GM19463 (cell line): Measurements from ENCODE around the gene OR8D2.
A peak's percentile ranks its signal among the peaks of the same experiment; 100 is the strongest.

Source experiments
- ATAC-seq: cut with Tn5 transposase; IDR thresholded peaks from one replicate; pipeline ENCODE4 v1.9.1; 2021; ENCODE audit warnings: mild to moderate bottlenecking, moderate library complexity; ENCODE audit not compliant: unreplicated experiment

Gene OR8D2

GRCh38 chr11:124320097-124320496 lies at the start of gene OR8D2:
Gene OR8D2 (minus strand): TSS chr11:124320197. CDS start chr11:124320197, 0 bp downstream.
- ATAC-seq: no peak

- no peak for ATAC-seq
Observed at GRCh38 chr11:124359566-124359965, 39.6 kb upstream of the OR8D2 start.

DNA sequence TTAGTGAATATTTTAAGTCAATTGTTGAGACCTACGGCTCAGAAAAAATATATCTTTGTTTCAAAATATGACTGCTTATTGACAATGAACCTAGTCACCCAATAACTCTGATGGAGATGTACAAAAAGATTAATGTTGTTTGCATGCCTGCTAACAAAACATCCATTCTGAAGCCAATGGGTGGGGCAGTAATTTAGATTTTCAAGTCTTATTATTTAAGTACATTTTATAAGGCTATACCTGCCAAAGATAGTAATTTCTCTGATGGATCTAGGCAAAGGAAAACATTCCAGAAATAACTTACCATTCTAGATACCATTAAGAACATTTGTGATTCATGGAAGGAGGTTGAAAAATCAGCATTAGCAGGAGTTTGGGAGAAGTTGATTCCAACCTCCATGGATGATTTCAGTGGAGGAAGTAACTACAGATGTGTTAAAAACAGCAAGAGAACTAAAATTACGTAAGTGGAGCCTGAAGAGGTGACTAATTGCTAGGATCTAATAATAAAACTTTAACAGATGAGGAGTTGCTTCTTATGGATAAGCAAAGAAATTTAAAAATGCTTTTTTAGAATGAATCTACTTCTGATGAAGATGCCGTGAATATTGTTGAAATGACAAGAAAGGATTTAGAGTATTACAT lies 26.4 kb upstream of the OR8D2 start:
- ATAC-seq: no peak

DNA sequence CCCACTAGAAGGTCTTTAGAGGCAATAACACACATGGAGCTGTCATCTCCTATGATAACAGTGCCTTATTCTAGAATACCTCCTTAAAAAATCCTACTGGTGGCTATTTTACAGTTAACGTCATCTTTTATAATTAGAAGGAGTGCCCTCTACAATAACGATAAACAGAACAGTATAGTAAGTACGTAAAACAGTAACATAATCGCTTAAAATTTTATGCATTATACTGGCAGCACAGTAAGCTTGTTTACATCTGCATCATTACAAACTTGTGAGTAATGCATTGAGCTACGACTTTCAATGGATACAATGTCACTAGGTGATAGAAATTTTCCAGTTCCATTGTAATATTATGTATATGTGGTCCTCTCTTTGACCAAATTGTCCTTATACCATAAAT lies 24.3 kb upstream of the OR8D2 start:
- ATAC-seq: no peak

DNA sequence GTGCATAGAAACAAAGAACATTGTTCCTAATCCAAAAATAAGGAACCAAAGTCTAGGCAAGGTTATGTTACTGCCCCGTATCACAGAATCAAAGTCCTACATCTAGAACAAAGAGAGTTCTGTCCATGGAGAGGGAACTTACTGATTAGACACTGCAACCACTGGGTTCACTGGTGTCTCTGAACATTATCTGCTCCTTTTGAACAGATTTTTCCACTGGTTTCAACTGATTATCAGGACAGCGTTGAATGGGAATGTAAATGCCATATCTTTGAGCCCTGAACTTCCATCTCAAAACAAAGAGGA lies 20.1 kb upstream of the OR8D2 start:
- ATAC-seq: no peak

GRCh38 chr11:124339396-124340141 lies 19.6 kb upstream of the OR8D2 start:
- ATAC-seq: no peak

- ATAC-seq: no peak
Observed at GRCh38 chr11:124331873-124332272, 11.9 kb upstream of the OR8D2 start.

DNA sequence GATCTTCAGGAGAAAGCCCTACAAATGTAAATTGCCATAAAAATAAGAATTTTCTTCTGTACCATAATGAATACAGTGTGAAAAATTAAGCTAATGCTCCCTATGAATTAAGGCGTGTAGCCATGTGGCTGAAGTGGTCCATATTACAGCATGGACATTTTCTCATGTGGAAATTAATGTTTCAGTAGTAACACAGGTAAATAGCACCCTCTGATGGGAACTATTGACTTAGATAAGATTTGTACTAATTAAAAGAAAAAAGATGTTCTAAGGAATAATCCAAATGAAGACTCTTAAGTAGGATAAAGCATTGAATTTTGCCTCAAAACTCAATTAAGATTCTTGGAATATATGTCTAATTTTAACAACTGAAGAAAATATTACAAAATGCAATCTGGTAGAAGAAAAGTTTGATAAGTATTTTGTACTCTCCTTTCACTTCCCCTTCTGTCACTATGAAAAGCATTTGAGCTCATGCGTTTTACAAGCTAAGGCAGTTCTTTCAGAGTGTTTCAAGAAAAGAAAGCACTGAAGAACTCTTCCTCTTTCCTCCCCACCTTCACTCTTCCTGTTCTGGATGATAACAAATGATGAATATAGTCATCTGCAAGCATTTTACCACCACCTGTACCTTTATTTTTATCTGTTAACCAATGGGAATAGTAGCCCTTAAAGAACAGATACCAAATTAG lies 9.9 kb upstream of the OR8D2 start:
- ATAC-seq: peak; percentile 88

DNA sequence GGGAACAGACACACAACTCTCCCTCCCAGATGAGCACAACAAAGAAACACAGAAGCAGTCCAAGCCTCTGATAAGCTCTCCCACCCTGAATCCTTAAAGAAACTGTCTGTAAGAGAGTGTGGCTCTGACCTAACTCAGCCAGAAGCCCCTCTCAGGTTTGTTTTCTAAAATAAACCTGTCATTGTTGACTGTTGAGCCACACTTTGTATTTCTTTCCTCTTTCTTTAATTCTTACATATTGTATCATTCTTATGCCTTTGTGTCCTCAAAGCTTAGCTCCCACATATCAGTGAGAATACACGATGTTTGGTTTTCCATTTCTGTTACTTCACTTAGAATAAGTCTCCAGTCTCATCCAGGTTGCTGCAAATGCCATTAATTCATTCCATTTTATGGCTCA lies 7.8 kb upstream of the OR8D2 start:
- no peak for ATAC-seq

DNA sequence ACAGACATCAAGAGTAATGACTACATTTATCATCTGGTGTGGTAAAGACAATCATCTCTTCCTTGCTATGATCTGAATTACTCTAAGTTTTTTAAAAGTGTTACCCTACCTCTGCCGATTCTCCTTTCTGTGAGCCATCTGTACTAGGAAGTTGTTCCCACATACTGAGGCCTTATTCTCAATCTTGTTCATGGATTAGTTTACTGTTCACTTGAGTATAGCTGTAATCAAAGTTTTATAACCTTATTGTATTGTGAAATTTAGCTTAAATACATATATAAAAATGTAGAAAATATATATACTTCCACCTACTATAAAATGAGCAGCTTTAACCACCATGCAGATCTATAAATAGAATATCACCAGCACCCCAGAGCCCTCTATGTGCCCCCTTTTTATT lies 2.4 kb upstream of the OR8D2 start:
- ATAC-seq: no peak

- no peak for ATAC-seq
Observed at GRCh38 chr11:124315052-124315451, 4.9 kb downstream of the OR8D2 start.

- ATAC-seq: no peak
Observed at GRCh38 chr11:124313849-124314248, 6.1 kb downstream of the OR8D2 start, which contains the start of gene OR8D1. Gene OR8D1 (minus strand): TSS chr11:124313949. CDS start chr11:124310766, 3,183 bp downstream.

DNA sequence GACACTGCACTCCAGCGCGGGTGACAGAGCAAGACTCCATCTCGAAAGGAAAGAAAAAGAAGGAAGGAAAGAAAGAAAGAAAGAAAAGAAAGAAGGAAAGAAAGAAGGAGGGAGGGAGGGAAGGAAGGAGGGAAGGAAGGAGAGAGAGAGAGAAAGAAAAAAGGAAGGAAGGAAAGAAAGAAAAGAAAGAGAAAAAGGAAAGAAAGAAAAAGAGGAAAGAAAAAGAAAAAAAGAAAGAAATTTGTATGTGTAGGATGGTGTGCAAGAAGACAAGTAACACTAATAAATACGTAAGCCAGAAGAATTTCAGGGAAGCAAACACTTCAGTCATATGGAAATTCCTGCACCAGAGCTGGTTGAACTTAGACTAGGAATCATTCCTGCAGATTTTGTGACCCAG lies 6.9 kb downstream of the OR8D2 start:
- no peak for ATAC-seq

- no peak for ATAC-seq
Observed at GRCh38 chr11:124311670-124312069, 8.3 kb downstream of the OR8D2 start.

DNA sequence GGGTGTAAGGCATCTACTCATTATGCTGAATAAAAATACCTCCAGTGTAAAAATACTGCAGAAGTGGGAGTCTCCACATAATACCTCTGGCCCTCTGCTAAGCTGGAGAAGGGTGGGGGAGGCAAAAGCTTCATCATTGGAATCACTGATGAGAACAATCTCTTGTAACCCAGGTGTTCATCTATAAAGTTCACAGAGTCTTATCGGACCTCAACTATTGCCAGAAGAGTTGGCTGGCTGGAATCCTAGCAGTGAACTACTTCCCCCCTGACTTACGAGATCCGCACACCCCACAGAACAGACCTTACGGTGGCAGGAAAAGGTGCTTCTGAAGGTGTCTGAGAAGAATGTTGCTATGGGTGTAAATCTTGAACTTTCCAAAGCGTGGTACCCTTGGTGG lies 8.7 kb downstream of the OR8D2 start:
- ATAC-seq: no peak

GRCh38 chr11:124310721-124311120 lies 9.3 kb downstream of the OR8D2 start:
- no peak for ATAC-seq

- ATAC-seq: no peak
Observed at GRCh38 chr11:124307093-124307492, 12.9 kb downstream of the OR8D2 start.

GRCh38 chr11:124302347-124303125 lies 17.5 kb downstream of the OR8D2 start:
- no peak for ATAC-seq

DNA sequence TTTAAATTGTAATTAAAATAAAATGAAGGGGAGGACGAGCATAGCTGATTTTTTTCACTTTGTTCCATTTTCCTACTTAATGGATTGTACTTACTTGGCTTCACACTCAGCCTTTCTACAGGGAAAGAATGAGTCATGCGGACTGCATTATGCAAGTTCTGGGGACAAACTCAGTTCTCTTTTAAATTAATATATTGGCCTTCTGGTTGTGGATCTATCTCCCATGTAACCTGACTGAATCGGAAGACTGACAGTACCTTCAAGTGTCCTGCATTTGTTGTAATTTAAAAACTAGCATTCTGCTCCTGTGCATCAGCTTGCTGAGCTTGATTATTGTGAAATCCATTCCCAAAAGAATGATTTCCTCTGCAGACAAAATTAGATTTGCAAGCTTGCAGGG lies 18.4 kb downstream of the OR8D2 start:
- ATAC-seq: no peak

DNA sequence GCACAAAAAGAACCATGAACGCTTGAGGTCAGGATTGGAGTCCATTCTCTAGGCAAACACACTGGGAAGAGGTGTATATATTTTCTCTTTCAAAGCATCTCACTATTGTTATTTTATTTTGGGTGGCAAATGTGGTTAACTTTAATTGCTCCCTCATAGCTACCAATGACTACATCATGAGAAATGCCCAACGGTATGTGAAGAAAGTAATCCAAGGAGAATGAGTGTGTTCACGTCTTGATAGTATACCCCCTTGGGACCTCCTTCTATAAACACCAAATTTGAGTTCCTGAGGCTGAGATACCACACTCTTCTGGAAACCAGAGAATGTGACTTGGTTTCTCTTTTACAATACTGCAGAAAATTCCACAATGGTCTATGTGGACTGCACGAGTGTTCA lies 22.1 kb downstream of the OR8D2 start:
- ATAC-seq: no peak

GRCh38 chr11:124296016-124296415 lies 24.0 kb downstream of the OR8D2 start:
- no peak for ATAC-seq
